MM.1S (cell line): ENCODE measurements around the gene OSTM1.

Source experiments
- EZH2 ChIP-seq: fragments of 300-600 bp; sonication (generic); optimal IDR thresholded peaks from 2 replicates; pipeline ENCODE3; 2017; ENCODE audit warnings: low read depth, mild to moderate bottlenecking, antibody characterized with exemption, low read length, mixed read lengths
- TF ChIP-seq, protein P1 (sequence below): fragments of 300-600 bp; sonication (generic); IDR thresholded peaks from 2 replicates; pipeline ENCODE4 v1.5.1; 2016; ENCODE audit warnings: antibody characterized with exemption, low read length, mixed read lengths

DNA sequence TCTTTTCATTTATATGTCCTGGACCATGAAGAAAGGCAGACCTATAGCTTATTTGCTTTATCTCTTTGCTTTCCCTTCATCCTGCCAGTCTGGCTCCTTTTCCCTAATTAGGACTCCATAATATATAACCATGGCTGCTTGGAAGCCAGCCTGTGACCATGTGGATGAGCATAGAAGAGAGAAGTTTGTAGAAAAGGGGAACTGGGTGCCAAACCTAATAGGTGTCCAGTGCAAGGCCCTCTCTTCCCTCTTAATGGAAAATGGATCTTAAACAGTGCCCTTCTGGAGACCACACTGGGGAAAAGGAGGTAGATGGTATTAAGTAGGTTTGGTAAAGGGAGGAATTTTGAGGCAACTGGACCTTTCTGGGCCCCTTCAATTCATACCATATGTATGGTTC is 16.7 kb upstream of the OSTM1 start:
- TF ChIP-seq, protein P1, sequence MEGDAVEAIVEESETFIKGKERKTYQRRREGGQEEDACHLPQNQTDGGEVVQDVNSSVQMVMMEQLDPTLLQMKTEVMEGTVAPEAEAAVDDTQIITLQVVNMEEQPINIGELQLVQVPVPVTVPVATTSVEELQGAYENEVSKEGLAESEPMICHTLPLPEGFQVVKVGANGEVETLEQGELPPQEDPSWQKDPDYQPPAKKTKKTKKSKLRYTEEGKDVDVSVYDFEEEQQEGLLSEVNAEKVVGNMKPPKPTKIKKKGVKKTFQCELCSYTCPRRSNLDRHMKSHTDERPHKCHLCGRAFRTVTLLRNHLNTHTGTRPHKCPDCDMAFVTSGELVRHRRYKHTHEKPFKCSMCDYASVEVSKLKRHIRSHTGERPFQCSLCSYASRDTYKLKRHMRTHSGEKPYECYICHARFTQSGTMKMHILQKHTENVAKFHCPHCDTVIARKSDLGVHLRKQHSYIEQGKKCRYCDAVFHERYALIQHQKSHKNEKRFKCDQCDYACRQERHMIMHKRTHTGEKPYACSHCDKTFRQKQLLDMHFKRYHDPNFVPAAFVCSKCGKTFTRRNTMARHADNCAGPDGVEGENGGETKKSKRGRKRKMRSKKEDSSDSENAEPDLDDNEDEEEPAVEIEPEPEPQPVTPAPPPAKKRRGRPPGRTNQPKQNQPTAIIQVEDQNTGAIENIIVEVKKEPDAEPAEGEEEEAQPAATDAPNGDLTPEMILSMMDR = no peak
- TF ChIP-seq EZH2 = no peak
